NCI-H1105 (cell line): ENCODE results near the gene SMURF1.

Source experiments
- DNase-seq: peaks from one replicate; lab custom pipeline; 2025; lab: John Stamatoyannopoulos, UW

The SMURF1 gene

DNA sequence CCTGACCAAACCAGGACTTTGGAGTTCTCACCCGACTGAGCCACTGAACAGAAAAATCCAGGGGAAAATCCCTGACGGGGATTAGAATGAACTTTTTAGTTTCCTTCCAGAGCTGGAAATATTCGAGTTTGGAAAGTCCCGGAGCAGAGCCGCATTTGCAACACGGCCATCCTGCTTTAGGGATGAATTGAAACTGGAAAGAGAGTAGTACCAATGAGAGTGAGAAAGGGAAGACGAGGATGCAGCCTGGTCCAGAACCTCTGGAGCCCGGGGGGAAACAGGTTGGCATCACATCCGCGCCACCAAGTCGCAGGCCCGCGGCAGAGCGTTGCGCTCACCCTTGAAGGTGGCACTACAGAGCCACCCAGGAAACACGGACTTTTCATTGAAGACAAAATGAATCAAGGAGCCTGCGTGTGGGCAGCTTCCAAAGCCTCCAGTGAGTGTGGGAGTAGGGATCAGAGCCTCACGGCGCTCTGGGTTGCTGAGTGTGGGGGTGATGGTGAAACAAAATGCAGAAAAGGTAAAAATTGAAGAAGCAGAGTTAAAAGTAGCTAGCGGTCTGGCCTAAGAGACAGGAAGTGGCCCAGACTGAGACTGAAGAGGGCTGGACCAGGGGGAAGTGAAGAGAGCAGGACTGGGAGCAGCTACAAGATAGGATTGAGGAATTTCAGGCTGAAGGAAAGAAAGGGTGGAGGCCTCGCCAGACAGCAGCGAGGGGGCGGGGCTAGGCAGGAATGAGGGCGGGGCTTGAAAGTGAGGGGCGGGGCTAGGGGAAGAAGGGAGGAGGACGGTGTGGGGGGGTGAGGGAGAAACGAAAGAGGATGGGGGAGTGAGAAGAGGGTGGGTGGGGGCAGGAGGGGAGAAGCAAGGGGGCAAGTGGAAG lies 1.8 kb downstream of the SMURF1 start:
- DNase-seq: no peak

DNA sequence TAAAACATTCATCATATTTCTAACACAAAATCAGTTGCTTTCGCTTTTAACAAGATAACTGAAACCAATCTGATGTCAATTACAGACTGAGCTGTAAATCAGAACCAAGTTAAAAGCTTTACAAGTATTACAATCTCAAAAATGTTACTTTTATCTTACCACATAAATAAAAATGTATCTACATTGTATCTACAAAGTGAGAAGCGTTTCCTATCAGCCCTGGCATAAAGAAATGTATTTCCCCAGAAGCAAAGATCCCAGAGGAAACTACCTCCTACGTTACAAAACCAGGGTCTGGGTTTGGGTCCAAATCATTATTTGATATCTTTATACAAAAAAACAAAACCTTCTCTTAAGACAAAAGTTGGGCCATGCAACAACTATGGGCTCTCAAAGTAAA lies 2.6 kb downstream of the SMURF1 start:
- no peak for DNase-seq

DNA sequence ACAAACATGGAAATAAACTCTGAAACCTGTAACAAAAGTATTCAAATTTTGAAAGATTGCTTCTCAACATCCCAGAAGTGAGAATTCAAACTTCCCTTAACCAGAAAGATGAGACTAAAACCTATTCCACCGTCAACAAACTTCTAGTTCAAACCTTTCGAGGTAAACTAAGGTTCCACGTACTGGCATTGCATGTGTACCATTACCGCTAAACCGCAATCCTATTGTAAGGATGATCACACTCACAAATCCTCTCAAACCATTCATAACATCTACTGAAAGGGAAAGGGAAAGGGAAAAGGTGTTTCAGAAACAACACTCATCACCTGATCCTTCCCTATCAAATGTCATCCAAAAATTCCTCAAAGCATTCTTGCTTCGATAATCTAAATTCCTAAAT lies 3.1 kb downstream of the SMURF1 start:
- DNase-seq: no peak

DNA sequence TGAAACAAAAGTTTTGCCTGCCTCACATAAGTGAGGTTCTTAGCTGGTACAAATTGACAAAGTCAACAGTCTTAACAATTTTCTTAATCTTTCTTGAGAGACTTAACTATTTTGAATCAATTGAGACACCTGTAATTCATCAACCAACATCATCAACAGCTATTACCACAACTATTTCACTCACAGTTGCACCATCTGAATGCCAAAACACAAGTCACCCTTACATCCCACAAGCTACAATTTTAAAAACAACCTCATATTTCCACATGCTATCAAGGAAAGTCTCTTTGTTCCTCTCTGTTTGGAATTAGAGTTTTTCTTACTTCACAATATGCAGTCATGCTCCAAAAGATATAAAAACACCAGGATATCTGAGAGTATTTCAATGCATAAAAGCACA lies 4.9 kb downstream of the SMURF1 start:
- no peak for DNase-seq

DNA sequence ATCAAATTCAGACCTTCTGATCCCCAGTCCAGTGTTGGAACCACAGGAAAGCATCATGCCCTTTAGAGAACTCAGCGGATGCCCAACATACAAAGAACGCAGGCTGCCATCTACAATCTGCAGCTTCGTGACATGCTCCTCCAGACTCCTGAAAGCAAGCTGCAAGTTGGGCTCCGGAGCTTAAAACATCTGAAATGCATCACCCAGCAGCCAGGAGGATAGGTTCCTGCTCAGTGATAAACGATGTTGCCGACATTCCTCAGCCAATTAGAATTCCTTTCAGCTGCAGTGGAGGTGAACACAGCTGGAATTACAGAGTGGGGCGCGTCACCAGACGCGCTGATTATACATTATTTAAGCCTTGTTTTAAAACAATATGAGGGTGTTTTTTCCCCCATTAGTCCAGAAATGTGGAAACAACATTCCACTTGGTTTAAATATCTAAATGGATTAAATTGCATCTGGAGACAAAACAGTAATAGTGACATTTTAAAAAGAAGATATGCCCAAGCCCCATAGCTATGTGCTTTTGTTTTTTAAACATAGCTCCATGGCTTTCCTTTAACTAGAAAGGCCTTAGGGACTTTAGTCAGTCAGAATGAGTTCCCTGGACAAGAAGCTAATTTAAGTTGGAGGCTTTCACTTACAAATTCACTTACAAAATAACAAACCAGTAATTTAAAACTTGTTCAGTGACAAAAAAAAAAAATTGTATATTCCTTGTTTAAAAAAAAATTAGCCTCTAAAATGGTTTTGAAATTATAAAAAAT lies 6.3 kb downstream of the SMURF1 start:
- no peak for DNase-seq

DNA sequence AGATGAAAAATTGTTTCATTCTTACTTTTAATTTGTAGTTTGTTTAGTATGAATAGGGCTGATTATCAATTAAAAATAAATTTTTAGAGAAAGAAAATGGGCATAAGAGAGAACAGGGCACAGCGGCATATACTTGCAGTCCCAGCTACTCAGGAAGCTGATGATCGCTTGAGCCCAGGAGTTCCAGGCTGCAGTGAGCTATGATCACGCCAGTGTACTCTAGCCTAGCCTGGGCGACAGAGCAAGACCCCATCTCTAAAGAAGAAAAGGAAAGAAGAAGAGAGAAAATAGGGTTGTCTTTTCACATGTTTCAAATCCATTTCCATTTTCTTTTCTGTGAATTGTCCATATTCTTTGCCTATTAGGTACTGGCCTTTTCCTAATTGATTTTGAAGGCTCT lies 8.0 kb downstream of the SMURF1 start:
- DNase-seq: no peak

DNA sequence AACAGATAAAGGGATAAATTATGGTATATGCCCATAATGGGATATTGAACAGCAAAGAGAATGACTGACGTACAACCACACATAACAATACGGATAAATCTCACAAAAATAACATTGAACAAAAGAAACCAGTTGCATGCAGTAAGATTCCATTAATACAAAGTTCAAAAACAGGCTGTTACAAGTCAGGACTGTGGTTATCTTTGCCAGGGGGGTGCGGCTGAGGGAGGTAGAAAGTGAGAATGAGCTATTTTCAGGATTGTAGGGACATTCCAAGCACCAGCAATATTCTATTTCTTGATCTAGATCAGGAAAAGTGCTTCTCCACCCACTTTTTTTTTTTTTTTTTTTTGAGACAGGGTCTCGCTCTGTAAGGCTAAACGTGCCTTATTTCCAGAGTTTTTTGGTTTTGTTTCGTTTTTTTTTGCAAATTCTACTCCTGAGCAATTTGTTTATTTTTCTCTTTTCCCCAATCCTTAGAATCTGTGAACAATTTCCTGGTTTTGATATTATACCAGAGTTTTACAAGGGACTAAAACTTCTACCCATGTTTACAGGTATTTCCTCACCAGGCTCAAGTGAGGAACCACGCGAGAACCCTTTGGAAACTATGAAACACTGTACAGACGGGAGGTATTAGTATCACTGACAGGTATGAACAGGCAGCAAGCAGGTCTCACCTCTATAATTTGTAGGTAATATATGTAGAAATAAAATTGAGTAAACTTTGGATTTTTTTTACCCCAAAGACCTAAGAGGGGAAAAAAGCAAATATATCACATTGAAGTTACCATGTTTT lies 9.9 kb downstream of the SMURF1 start:
- DNase-seq: no peak

DNA sequence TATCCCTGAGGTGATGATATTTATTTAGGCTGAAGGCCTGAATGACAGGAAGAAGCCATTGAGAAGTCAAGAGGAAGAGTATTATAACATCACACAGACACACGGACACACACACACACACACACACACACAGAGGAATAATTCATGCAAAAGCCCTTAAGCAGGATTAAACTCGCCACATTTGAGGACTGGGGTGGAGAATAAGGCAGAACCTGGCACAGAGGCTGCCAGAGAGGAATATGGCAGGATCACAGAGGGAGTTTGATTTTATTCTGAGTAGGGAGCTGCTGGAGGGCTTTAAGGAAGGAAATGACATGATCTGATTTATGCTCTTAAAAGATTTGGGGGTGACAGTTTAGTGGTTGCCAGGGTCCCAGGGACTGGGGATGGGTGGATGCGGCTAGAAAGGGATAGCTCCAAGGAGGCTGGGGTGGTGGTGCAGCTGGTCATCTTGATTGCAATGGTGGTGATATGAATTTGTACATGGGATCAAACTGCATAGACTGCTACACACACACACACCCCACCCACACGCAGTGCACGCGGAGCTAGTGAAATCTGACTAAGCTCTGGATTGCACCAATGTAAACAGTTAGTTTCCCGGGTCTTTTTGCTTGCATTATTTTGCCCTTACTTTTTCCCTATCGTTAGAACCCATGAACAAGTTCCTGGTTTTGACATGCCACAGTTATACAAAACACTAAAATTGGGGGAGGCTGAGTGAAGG lies 11.2 kb downstream of the SMURF1 start:
- no peak for DNase-seq

DNA sequence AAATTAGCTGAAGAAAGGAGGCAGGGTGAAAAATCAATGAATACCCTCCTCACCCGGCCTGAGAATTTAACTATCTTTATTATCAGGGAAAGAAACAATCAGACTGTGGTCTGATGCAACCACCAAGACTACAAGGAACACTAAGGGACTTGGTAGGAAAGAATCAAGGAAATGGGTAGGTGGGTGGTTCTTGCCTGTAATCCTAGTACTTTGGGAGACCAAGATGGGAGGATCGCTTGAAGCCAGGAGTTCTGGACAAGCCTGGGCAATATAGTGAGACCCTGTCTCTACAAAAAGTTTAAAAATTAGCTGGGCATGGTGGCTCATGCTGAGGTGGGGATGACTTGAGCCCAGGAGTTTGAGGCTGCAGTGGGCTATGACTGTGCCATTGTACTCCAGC lies 12.6 kb downstream of the SMURF1 start:
- DNase-seq: no peak

DNA sequence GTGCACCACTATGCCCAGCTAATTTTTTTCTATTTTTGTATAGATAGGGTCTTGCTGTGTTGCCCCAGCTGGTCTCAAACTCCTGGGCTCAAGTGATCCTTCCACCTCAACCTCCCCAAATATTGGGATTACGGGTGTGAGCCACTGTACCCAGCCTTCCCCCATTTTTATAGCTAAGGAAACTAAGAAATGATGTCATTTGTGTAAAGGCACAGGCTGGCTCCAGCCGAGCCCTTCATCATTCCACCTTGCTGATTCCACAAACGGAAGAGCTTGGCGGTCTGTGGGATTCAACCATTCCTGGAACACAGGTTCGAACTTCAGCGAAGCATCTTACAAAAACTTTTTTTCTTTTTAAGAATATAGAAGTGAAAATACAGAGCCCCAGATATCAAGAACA lies 14.4 kb downstream of the SMURF1 start:
- no peak for DNase-seq

DNA sequence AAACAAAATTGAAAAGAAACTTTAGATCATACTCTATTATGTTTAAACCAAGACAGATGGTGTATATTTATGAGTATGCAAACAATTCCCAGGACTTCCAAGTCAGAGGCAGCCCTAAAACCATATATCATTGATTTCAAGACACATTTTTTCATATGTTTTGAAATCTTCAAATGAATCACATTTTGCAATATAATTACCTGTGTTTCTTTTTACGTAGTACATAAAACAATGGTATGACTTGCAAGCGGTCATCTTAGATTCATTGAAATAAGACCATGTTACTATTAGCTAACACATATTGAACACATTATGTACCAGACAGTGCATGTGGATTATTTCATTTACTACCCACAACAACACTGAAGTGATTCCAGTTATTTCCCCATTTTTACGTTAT lies 14.9 kb downstream of the SMURF1 start:
- no peak for DNase-seq

DNA sequence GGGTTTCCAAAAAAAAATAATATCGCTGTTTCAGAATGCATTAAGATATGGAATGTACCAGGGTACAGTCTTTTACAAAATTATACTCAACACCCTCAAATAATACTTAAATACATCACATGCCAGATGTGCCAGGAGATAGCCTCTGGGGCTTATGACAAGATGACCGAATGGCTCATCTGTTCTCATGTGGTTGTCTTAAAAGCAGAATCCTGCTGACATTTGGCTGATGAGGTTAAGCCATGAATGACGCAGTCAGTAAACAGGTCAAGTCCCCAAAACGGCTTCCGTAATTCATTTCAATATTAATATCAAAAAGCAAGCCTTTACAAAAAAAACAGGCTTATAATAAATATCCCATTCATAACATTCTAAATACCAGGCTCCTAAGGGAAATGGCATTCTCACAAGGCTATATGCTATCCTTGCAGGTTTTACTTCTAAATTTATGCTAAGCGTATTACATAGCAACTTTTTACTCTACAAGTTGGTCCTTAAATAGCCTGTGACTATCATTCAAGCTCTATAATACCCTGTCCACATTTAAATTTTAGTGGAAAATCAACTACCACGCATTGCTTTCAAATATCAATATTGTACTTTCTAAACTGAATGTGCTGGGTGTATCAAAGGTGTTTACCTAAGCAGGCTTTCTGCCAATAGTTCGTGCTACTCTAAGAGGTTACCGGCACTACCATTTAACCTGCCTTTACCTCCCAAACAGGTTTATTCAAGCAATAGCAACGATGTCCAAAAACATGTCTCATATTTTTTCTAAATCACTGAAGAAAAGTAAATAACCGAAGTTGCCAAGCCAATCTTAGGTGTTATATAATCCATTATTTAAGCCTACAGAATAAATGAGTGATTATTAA lies 15.6 kb downstream of the SMURF1 start:
- DNase-seq: peak; percentile 26

DNA sequence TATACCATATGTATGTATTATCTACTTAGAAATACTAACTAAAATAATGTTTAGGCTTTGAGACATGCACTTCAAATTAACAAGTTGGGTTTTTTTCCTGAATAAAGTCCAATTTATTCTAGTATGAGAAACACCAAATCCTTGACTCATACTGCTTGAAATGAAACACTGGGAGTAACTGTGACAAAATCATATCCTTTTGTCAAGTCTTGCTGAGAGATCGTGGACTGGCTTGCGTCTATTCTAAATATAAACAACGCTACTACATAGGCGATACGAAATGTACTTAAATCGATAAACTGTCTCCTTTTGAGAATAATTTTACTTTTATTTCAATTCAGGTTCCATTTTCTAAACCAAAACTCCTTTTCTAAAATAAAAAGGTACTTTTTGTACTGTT lies 16.3 kb downstream of the SMURF1 start:
- no peak for DNase-seq

DNA sequence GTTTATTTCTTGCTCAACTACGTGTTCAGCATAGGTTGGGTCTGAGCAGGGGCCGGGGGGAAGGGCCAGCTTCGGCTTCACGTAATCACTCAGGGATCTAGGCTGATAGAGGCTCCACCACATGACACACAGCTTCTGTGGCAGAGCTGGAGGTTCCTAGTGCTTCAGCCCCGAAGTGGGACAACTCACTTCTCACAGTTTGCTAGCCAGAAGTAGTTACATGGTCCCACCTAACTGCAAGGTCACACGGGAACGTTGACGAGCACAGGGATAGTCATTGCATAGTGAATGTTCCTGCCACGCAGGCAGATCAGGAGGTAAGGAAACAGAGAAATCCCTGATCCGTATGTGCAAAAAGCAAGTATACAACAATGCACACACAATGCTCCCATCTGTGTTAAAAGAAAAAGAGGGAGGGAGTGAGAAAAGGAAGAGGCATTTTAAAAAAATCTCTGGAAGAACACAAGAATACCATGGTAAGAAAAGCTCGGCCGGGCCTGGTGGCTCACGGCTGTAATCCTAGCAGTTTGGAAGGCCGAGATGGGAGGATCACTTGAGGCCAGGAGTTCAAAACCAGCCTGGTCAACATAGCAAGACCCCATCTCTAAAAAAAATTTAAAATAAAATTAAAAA lies 16.9 kb downstream of the SMURF1 start:
- no peak for DNase-seq

DNA sequence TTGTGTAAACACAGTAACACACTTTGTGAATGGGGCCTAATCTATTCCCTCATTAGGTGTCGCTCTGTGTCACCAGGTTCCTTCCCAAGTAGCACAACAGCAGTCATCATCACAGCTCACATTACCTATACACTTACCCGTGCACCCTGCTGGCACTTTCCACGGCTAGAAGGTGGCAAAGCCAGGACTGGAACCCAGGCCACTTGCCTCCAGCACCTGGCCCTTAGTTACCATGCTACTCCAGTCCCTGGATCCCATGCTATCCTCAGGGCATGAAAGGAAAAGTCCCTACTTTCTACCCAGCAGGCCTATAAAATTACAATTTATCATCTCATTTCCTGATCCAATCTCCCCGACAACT lies 18.4 kb downstream of the SMURF1 start:
- DNase-seq: no peak

DNA sequence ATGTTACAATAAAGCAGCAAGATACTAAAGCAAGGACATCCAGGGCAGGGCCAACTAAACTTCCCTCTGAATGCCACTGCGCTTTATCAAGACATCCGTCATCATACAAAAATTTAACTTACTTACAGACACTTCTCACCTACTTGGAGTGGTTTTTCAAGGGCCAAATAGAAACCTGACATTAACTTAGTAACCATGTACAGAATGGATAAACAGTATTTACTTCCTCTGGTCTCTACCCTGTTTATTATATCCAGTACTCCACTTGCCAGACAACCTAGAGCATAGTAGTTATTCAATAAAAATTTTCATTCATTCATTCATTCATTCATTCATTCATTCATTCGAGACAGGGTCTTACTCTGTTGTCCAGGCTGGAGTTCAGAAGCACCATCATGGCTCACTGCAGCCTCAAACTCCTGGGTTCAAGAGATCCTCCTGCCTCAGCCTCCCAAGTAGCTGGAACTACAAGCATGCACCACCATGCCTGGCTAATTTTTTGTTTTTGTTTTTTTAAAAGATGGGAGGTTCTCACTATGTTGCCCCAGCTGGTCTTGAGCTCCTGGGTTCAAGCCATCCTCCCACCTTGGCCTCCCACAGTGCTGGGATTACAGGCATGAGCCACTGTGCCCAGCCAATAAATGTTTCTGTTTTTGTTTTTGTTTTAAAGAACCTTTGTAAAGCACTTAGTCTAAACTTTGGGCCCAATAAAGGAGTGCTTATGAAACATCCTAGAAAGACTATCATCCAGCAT lies 19.0 kb downstream of the SMURF1 start:
- no peak for DNase-seq

DNA sequence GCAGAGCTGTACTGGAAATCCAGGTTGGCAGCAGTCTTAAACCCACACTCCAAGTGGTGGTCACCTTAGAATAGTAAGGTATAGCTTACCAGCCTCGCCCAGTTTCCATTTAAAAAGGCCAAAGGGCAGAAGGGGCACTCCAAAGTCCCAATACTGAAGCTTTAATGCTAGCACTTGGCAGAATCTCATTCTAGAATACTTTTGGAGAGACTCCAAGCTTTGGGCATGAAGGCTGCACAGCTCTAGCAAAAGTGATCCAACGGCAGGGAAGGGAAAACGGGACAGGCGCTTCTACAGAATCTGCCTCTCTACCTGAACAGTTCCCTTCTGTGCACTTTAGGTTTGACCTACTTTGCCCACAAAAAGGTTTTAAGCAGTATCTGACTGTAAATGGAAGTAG lies 19.7 kb downstream of the SMURF1 start:
- DNase-seq: no peak

DNA sequence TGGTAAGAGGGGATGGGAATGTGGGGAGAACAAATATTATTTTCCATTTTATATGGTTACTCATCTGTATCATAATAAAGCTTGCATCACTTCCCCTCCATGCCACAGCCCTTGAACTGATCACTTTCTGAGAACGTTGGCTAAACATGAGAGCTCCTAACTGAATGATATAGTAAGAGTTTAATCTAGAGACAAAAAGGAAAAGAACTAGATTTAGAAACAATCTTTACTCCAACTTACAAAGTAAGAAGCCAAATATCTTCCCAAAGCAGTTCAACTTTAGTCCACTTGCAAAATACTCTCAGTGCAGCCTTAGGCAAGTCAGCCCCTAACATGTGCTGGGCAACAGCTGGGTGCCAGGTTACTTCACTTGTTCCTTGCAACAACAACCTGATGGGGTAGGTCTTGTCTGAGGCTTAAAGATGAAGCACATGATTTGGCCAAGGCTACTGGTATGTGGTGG lies 20.3 kb downstream of the SMURF1 start:
- no peak for DNase-seq

DNA sequence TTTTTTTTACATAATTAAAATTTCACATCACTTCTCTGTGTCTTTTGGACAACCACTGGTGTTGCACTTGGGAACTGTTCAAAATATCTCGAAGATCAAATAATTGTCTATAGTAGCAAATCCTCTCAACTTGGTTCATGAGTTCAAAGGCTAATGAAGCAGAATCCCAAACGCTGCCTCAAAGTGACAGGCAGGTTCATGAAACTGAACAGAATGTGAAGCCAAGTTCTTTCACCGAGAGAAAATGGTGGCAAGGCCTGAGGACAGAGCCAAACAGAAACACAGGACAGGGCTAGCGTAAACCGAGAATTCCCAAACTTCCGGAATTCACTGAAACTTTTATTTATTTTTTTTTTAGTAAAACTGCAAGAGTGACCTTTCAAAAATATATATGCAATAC lies 21.1 kb downstream of the SMURF1 start:
- no peak for DNase-seq
